ENCODE data around the gene CHST15.

Gene CHST15

GRCh38 chr10:124086787-124087671 is 6.4 kb downstream of the CHST15 start:
- no peak overlapping the region for H3K4me3 ChIP-seq (ENCODE audit: low read depth, low read length)
- ChIA-PET POLR2A (no interaction called here), CTCF (no interaction called here)
- TF ChIP-seq CTCF (IDR thresholded peaks at IDR 0.05; ENCODE audit: insufficient read depth, low read length, missing control alignments) = no peak
- no peak for DNase-seq (ENCODE audit: low read depth, low spot score)

- CTCF ChIA-PET = no interaction called here
Observed at GRCh38 chr10:124086097-124086710, 7.2 kb downstream of the CHST15 start.

GRCh38 chr10:124085680-124086079 is 7.7 kb downstream of the CHST15 start:
- DNase-seq (ENCODE audit: low read depth, low spot score) = no peak
- no peak overlapping the region for H3K4me3 ChIP-seq (ENCODE audit: low read depth, low read length)
- no peak for TF ChIP-seq CTCF (IDR thresholded peaks at IDR 0.05; ENCODE audit: insufficient read depth, low read length, missing control alignments)
- POLR2A ChIA-PET = no interaction called here
- CTCF ChIA-PET = no interaction called here

More at GRCh38 chr10:124086097-124086710, 7.2 kb downstream of the CHST15 start:
- no peak overlapping the region for H3K4me3 ChIP-seq (ENCODE audit: low read depth, low read length)
- DNase-seq (ENCODE audit: low read depth, low spot score) = no peak
- POLR2A ChIA-PET = no interaction called here
- TF ChIP-seq CTCF (IDR thresholded peaks at IDR 0.05; ENCODE audit: insufficient read depth, low read length, missing control alignments) = no peak

- no peak for TF ChIP-seq CTCF (IDR thresholded peaks at IDR 0.05; ENCODE audit: insufficient read depth, low read length, missing control alignments)
- no peak for DNase-seq (ENCODE audit: low read depth, low spot score)
- ChIA-PET POLR2A (no interaction called here), CTCF (no interaction called here)
- H3K4me3 ChIP-seq (ENCODE audit: low read depth, low read length) = no peak overlapping the region
Observed at GRCh38 chr10:124084708-124085107, 8.7 kb downstream of the CHST15 start.

GRCh38 chr10:124083740-124084397 is 9.5 kb downstream of the CHST15 start:
- CTCF ChIA-PET = no interaction called here
- H3K4me3 ChIP-seq (ENCODE audit: low read depth, low read length) = no peak overlapping the region
- DNase-seq (ENCODE audit: low read depth, low spot score) = no peak
- no peak for TF ChIP-seq CTCF (IDR thresholded peaks at IDR 0.05; ENCODE audit: insufficient read depth, low read length, missing control alignments)
- POLR2A ChIA-PET = no interaction called here

Measured in AG04449 (cell line).